Activated gamma-delta T cell (primary cell): ENCODE results near the gene CARD18.

Experiments used
- DNase-seq: peaks from one replicate; lab custom pipeline; 2025; lab: John Stamatoyannopoulos, UW
- total RNA-seq, 2 donors: gene quantifications; one replicate each; lab custom pipeline; 2026; lab: John Stamatoyannopoulos, UW

Gene CARD18, protein sequence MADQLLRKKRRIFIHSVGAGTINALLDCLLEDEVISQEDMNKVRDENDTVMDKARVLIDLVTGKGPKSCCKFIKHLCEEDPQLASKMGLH
- 0 reads per million in 2 donors for total RNA-seq

GRCh38 chr11:105139669-105140068 lies at the start of gene CARD18:
TSS of gene CARD18 (minus strand) at chr11:105139769. CDS start at chr11:105139726, 43 bp downstream.
- no peak for DNase-seq

DNA sequence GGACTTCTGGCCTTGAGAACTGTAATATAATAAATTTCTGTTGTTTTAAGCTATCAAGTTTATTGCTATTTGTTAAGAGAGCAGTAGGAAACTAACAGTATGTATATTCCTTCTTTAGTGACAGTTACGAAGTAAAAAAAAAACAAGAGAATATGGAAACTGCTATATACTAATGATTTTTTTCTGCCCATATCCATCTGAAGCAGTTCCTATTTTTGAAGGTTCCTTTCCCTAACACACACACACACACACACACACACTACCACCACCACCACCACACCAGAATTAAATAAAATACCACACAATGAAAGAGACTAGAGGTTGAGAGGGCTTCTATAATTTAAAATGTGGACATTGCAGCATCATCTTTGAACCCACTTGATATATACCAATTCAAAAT lies 44.4 kb upstream of the CARD18 start:
- no peak for DNase-seq

DNA sequence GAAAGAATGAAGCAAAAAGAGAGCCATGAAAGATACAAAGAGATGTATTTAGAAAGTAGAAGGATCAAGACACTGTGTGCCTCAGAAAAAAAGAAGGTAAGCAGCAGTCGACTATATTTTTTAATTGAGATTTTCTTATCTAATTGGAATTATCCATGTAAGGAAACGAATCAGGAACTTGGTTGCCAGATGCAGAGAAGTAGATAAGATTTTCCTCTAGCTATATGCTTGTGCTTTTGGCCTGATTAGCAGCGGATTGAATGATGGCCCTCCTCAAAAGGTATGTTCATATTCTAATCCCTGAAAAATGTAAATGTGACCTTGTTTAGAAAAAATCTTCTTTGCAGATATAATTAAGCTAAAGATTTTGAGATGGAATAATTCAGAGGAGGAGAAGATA lies 43.9 kb upstream of the CARD18 start:
- no peak for DNase-seq

DNA sequence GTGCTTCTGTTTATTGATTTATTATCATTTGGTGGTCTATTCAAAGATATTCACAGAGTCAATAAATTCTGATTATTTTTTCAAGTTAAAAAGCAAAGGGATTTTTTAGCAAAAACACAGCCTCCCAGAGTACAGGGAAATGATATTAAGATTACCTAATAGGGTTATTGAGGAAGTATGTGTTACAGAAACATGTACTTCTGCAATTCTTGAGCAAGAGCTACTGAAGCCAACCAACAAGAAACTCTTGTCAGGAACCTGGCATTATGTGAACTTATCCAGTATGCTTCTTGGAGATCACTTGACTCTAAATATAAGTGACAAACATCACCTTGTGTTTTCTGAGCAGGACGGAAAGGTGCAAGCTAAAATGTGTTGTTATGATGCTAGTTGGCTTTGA lies 42.0 kb upstream of the CARD18 start:
- no peak for DNase-seq

GRCh38 chr11:105181100-105181499 lies 41.5 kb upstream of the CARD18 start:
- DNase-seq, result no peak

DNA sequence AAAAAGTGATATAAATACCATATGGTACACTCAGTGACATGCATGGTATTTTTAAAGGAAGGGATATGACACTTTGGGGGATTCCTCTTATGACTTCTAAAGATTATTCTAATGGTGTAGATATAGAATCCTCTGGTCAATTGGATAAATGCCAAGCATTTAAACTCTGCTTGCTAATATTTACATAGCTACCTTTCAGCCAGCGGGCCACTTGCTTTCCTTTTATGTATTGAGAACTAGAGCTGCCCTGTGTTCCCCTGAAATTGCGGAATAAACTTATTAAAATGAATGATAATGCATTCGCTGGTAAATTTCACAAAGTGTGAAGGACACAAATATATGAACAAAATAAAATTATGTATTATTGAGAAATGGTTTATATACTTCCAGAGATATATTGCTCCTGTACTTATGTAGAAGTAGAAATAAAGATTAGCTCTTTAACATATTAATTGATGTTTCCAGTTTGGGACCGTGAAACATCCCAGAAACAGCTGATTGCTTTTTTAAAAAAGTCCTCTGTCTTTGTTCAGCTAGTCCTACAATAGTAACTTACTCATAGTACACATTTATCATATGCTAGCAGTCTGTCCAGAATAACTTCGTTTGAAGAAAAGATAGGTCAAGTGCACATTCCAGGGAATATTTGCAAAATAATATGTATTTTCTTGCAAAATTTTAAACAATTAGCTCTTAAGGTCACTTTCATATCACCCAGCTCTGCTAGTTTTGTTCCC lies 40.1 kb upstream of the CARD18 start:
- no peak for DNase-seq

- no peak for DNase-seq
Observed at GRCh38 chr11:105177658-105178057, 38.1 kb upstream of the CARD18 start.

- DNase-seq, result no peak
Observed at GRCh38 chr11:105168457-105168856, 28.9 kb upstream of the CARD18 start.

DNA sequence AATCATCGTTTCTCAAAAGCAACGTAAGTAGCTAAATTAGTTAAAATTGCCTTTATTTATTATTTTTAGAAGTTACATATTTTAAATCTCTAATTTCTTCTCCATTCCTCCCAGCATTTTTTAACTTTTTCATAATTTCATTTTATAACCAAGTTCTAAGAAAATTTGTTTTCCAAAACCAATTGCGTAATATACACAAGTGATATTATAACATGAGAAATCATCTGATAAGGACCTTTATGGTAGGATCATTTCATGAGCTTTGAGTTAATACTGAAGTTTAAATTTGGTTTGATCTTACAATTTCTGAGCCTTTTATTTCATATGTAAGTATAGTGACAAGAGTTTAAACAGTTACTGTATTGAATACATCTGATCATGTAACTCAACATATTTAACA lies 27.7 kb upstream of the CARD18 start:
- DNase-seq, result no peak

GRCh38 chr11:105164208-105164607 lies 24.6 kb upstream of the CARD18 start:
- DNase-seq, result no peak

DNA sequence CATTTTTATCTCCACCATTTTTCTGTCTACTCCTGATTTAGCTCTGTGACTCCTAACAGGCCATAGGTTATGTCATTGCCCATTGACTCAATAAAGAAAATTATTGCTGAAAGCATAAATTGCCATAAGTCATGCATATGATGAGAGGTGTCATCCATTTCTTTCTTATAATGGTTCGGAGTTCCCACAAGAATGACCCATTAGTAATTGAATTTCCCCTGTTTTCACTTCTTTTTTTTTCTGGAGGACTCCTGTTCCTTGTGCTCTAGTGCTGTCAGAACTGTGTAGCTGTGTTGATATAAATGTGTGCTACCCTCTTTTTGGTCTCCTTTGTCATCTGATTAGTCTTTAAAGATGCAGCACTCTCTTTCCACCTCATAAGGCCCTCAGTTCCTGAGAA lies 22.9 kb upstream of the CARD18 start:
- DNase-seq, result no peak

DNA sequence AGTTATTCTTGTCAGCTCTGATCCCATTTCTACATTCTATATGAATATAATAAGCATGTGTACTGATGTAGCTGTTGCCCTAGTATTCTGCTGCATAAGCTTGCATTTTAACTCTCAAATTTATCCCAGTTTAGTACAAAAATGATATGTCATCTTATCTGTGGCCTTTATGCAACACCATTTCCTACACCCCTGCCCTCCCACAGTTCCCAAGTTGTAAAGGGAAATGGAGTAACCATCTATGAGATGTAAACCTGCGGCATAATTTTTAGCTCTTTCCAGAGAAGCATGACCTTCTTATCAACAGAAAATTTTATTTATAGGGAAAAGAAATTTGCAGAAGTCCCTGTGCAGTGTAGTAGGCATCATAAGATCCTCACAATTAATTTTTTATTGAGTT lies 18.9 kb upstream of the CARD18 start:
- no peak for DNase-seq

DNA sequence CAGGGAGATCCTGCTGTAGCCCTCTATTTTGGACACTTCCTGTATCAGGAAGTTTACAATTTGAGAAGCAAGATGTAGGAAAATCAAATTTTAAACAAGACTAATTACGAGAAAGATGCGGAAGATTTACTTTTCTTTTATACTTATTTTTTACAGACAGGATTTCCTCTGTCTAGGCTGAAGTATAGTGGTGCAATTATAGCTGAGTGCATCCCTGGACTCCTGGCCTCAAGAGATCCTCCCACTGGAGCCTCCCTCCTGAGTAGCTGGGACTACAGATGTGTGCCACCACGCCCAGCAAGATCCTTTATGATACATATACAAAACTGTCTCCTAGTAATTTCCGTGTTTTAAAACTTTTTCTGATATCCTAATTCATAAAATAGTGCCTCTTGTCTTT lies 17.2 kb upstream of the CARD18 start:
- no peak for DNase-seq

- no peak for DNase-seq
Observed at GRCh38 chr11:105156231-105156630, 16.7 kb upstream of the CARD18 start.

DNA sequence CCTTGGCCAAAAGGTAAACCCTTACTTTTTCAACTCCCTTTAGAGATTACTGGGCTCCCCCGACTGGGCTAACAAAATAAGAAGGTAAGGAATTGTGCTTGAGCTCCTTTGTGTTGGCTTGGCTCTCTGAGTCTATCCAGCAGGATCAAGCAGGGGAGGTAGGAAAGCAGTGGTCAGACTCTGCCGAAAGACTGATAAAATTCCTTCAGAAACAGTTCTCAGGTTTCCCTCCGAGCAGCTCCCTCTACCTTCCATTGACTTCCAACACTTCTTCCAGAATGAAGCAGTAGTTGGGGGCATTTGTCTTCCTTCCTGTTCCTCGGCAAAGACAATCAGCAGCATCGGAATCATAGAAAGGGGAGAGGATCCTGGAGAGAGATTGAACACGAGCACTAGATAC lies 16.1 kb upstream of the CARD18 start:
- DNase-seq, result no peak

GRCh38 chr11:105153392-105153791 lies 13.8 kb upstream of the CARD18 start:
- DNase-seq, result peak; percentile 1

GRCh38 chr11:105152560-105152959 lies 13.0 kb upstream of the CARD18 start:
- no peak for DNase-seq

GRCh38 chr11:105152021-105152512 lies 12.5 kb upstream of the CARD18 start:
- DNase-seq, result no peak

DNA sequence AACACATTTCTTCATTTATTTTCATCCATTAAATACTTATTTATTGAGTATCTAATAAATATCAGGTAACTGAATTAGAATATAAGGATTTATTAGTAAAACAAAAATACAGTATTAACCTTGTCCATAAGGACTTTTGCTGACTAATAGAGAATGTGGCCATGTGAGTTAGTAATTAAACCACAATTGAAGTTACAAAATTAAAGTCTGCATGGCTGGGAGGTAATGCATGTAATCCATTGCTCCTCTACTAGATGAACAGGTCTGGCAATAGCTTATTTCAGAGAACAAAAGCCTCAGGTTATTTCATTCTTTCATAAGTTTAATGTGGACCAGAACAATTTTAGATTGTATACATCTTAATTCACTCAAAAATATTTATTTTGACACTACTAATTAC lies 9.9 kb upstream of the CARD18 start:
- no peak for DNase-seq

DNA sequence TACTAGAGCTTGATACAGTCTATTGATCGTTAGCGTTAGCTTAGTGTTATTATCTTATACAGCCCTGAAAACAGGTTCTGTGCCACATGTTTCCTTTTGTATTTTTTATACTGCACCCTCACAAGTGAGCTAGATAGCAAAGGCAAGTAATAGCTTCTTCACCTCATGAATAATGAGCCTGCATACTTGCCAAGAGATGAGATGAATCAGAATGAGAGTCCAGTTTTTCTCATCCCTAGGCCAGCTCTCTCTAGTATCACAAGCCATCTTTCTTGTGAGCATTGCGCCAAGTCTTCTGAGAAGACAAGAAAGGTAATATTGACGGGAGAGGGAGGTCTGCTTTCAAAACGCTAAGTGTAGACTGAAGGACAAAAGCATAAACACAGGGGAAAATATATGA lies 8.7 kb upstream of the CARD18 start:
- DNase-seq, result no peak

DNA sequence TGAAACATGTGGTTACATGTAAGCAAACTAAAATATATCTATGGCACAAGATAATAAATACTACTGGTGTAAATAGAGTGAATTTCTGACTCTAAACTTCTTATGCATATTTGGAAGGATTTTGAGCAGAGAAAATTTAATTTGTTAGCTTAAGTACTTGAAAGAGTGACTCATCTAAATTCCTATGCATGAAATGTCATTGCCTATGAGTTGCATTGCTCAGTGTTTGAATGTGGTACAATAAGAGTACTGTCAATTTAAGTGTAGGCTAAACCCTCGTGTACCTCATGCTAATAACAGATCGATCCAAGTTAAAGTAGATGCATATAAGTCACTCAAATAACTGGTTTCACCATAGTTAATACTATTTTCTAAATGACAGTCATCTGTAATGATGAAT lies 5.3 kb upstream of the CARD18 start:
- no peak for DNase-seq

DNA sequence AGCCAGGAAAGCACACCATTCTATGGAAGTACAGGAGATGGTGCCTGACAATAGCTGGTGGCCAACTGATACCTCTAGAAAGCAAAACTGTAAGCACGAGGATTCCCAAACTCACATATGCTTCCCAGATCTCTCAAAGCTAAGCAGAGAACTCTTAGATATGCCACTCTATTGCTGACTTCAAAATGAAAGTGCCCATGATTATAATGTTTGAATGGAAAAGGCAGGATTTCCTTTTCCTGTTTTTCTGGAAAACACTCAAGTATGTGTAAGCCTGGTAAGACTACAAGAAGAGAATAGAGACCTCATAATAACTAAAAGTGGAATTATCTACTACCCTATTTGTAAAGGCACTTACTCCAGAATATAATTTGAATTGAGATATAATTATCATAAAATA lies 2.6 kb upstream of the CARD18 start:
- DNase-seq, result no peak

DNA sequence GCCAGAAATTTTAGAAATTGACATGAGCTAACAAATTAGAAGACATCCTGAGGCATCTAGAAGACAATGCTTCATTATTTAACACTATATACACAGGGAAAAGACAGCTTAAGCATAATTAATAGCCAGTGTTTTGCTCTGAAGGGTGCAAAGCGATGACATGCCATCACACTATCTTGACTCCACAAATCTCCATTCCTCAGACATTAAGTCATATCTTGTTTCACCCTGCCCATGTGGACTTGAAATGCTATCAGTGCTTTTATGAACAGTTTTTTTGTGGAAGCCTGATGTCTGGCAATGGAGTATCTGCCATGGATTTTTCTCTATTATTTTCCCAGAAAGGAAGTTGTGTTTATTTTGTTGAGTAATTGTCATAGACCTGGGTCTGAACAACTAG lies 2.3 kb downstream of the CARD18 start:
- DNase-seq, result no peak

DNA sequence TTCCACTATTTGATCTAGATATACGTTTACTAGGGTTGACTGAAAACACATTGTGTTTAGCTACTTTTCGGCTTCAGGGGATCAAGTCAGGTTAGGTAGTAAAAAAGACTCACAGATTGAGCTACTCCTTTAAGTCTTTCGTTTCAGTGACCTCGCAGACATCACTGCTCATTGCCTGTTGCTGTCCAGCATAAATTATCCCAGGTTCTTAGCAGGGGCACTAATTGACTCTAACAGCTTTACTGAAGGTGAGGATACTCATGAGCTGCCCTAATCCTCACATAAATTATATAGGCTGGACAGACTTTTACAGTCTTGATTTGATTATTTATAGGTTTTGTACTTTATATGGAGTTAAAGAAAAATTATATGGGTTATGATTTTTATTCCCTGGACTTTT lies 3.7 kb downstream of the CARD18 start:
- no peak for DNase-seq
